Kidney (tissue), 14 donors: ENCODE results near the gene OSBP2. TPM values are rescaled to one million over a fixed set of nuclear protein-coding genes. Genes with fewer than 3 reads are reported as not detected.

ENCODE experiments used
- DNase-seq, 5 donors: peaks; one replicate each; pipeline ENCODE4 v3.0.0-alpha.2; 2013 to 2020
- FAIRE-seq: peaks from 2 replicates; lab custom pipeline; 2012; peaks lifted over from hg19 to GRCh38; lab: Jason Lieb, UNC
- H3K27ac ChIP-seq, 2 donors: one replicate each; pipeline ENCODE4 v1.7.0; 2013; ENCODE audit warnings: low read depth in 2 of 2, low read length in 2 of 2, inconsistent platforms in 1 of 2
- H3K27me3 ChIP-seq: one replicate; pipeline ENCODE4 v1.7.1; 2013; ENCODE audit warnings: low read length, inconsistent platforms; ENCODE audit not compliant: control insufficient read depth, insufficient read depth
- H3K36me3 ChIP-seq, 3 donors: one replicate each; pipeline versions ENCODE4 v1.7.0 to v1.7.1; 2013; ENCODE audit warnings: low read length in 3 of 3, control low read depth in 1 of 3, inconsistent platforms in 1 of 3; ENCODE audit not compliant: insufficient read depth in 3 of 3, control insufficient read depth in 2 of 3
- H3K4me1 ChIP-seq, 3 donors: one replicate each; pipeline versions ENCODE4 v1.7.0 to v1.7.1; 2013; ENCODE audit warnings: low read length in 3 of 3, inconsistent platforms in 1 of 3, low read depth in 1 of 3; ENCODE audit not compliant: control insufficient read depth in 2 of 3, insufficient read depth in 2 of 3
- H3K4me3 ChIP-seq, 3 donors: one replicate each; pipeline versions ENCODE4 v1.7.0 to v1.8.1; 2013; ENCODE audit warnings: low read length in 3 of 3, control low read depth in 1 of 3, inconsistent platforms in 1 of 3
- H3K9ac ChIP-seq, 3 donors: one replicate each; pipeline versions ENCODE4 v1.7.0 to v1.7.1; 2013; ENCODE audit warnings: low read length in 3 of 3, control low read depth in 1 of 3, inconsistent platforms in 1 of 3
- H3K9me3 ChIP-seq, 3 donors: one replicate each; pipeline versions ENCODE4 v1.7.0 to v1.7.1; 2013; ENCODE audit warnings: low read length in 3 of 3, control low read depth in 1 of 3, inconsistent platforms in 1 of 3; ENCODE audit not compliant: control insufficient read depth in 2 of 3, insufficient read depth in 1 of 3
- intact Hi-C: fragments of 100-400 bp; cut with DNase I; formaldehyde crosslinking; loops from one replicate; pipeline ENCODE4 v1.11.1; 2022
- polyA plus RNA-seq: library from polyadenylated mRNA; stranded (reverse); fragments of 350-450 nt; fragmentation: Illumina TruSeq; extraction: RNeasy Lipid Tissue Mini Kit (QIAGEN cat#74804); gene quantifications from one replicate; pipeline ENCODE4 v1.2.3, GENCODE V29; 2014; ENCODE audit warnings: low read depth, low replicate concordance; ENCODE audit not compliant: insufficient read depth
- total RNA-seq: library from RNA; stranded (reverse); fragmentation: NEBNext Ultra II Directional; extraction: Animal tissue kit (Norgen Biotek cat#: 25700); gene quantifications from one replicate; pipeline ENCODE4 v1.2.1, GENCODE V29; 2021
- TF ChIP-seq, protein P1 (sequence below): IDR thresholded peaks from 3 replicates; pipeline ENCODE4 v1.5.1; 2012; ENCODE audit warnings: mild to moderate bottlenecking, moderate library complexity, borderline replicate concordance; ENCODE audit not compliant: insufficient read depth; ENCODE audit errors: extremely low read depth
- donor health status: control.
- donor health status: control.
- donor health status: control.
- donor health status: control.
- donor health status: control.
- donor health status: DM: yes; HTN: yes; CAD: no.
- donor health status: Normal renal cell carcinoma (clear cell type).

The OSBP2 gene
- total and polyA plus RNA-seq, 2 donors from 2014 or later = 3.4 to 4.0 TPM

GRCh38 chr22:30863081-30863833 lies 168.6 kb downstream of the OSBP2 start:
- Histone ChIP-seq H3K9me3 (no peaks in the 10 kb centered on the region), H3K4me1 (no peaks in the 10 kb centered on the region), H3K36me3 (no peaks in the 10 kb centered on the region), H3K27me3 (no peaks in the 10 kb centered on the region), H3K9ac (no peak overlapping the region), H3K27ac (no peak overlapping the region), H3K4me3 (no peak overlapping the region)
- TF ChIP-seq, protein P1, sequence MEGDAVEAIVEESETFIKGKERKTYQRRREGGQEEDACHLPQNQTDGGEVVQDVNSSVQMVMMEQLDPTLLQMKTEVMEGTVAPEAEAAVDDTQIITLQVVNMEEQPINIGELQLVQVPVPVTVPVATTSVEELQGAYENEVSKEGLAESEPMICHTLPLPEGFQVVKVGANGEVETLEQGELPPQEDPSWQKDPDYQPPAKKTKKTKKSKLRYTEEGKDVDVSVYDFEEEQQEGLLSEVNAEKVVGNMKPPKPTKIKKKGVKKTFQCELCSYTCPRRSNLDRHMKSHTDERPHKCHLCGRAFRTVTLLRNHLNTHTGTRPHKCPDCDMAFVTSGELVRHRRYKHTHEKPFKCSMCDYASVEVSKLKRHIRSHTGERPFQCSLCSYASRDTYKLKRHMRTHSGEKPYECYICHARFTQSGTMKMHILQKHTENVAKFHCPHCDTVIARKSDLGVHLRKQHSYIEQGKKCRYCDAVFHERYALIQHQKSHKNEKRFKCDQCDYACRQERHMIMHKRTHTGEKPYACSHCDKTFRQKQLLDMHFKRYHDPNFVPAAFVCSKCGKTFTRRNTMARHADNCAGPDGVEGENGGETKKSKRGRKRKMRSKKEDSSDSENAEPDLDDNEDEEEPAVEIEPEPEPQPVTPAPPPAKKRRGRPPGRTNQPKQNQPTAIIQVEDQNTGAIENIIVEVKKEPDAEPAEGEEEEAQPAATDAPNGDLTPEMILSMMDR = no peak
- intact Hi-C loops = no loop called here
- DNase-seq (peak in 3 of 5 donors; percentile 45 to 56 (median 47)), FAIRE-seq (no peak)

GRCh38 chr22:30864441-30865420 lies 170.1 kb downstream of the OSBP2 start:
- Histone ChIP-seq H3K27ac (no peak overlapping the region), H3K4me3 (no peak overlapping the region), H3K4me1 (no peaks in the 10 kb centered on the region), H3K36me3 (no peaks in the 10 kb centered on the region), H3K9ac (no peak overlapping the region), H3K27me3 (no peaks in the 10 kb centered on the region), H3K9me3 (no peaks in the 10 kb centered on the region)
- TF ChIP-seq, protein P1 = no peak
- intact Hi-C loops = no loop called here
- peak in 1 of 5 donors; percentile 57 for DNase-seq
- no peak for FAIRE-seq

DNA sequence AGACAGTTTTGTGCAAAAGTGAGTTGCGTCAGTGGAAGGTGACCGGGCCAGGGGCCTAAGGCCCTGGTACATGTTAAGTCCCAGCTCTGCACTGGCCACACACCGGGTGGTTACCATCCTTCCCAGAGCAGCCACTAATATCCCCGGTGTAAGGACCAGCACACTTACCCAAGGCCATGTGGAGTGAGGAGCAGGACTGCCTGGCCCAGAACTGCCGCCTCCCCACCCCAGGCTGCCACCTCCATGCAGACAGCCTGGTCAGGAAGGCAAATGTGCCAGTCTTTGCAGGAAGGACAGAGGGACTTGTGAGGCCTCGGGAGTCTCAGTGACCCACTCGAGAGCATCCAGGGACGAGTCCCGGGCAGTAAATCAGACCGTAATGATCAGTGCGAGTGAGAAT lies 171.0 kb downstream of the OSBP2 start:
- H3K27ac ChIP-seq = no peak overlapping the region
- TF ChIP-seq, protein P1 = no peak
- no peak for DNase-seq
- H3K27me3 ChIP-seq = no peaks in the 10 kb centered on the region
- H3K36me3 ChIP-seq = no peaks in the 10 kb centered on the region
- FAIRE-seq = no peak
- no peaks in the 10 kb centered on the region for H3K9me3 ChIP-seq
- H3K4me3 ChIP-seq = no peak overlapping the region
- no peak overlapping the region for H3K9ac ChIP-seq
- intact Hi-C loops = no loop called here
- no peaks in the 10 kb centered on the region for H3K4me1 ChIP-seq
